ENCODE measurements around the gene FOXP1. TPM values are rescaled to one million over a fixed set of nuclear protein-coding genes. Genes with fewer than 3 reads are reported as not detected.

FOXP1 gene
- total RNA-seq, 1 donor: 195 TPM

DNA sequence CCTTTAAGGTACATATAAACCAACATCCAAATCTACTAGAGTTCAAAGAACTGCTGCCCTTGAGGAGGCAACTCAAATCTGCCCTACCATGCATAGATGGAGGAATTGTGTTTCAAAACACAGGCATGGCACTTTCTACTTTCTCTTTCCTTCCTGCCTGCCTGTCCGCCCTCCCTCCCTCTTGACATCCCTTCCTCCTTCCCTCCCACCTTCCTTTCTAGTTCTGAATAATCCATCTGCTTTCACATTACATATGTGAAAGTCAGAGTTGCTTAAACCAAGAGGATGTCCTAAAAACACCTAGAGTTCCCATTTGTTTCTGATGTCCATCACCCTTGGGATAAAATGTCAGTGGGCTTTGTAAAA is 537.6 kb downstream of the FOXP1 start:
- Histone ChIP-seq H3K27me3 (ENCODE audit: insufficient read depth, low read length) (no peaks in the 10 kb centered on the region), H4K20me1 (ENCODE audit: insufficient read depth, low read length) (peaks cover 3% of the 10 kb centered on the region), H3K9me3 (ENCODE audit: low read depth, low read length) (no peaks in the 10 kb centered on the region), H3K27ac (ENCODE audit: low read depth, low read length) (peak overlapping the region; percentile 5), H3K79me2 (ENCODE audit: insufficient read depth, low read length) (peaks cover 99% of the 10 kb centered on the region), H3K4me2 (ENCODE audit: insufficient read depth, low read length) (no peak overlapping the region), H3K4me1 (ENCODE audit: insufficient read depth, low read length) (peaks cover 15% of the 10 kb centered on the region), H3K36me3 (ENCODE audit: insufficient read depth, low read length) (peaks cover 93% of the 10 kb centered on the region), H2AFZ (ENCODE audit: low read length) (no peak overlapping the region), H3K4me3 (ENCODE audit: insufficient read depth, low read length) (no peak overlapping the region)
- DNase-seq (ENCODE audit: insufficient read length, low spot score, missing footprints): no peak
- no peak for TF ChIP-seq CTCF (IDR thresholded peaks at IDR 0.05; ENCODE audit: extremely low read depth, low read depth, low read length)

DNA sequence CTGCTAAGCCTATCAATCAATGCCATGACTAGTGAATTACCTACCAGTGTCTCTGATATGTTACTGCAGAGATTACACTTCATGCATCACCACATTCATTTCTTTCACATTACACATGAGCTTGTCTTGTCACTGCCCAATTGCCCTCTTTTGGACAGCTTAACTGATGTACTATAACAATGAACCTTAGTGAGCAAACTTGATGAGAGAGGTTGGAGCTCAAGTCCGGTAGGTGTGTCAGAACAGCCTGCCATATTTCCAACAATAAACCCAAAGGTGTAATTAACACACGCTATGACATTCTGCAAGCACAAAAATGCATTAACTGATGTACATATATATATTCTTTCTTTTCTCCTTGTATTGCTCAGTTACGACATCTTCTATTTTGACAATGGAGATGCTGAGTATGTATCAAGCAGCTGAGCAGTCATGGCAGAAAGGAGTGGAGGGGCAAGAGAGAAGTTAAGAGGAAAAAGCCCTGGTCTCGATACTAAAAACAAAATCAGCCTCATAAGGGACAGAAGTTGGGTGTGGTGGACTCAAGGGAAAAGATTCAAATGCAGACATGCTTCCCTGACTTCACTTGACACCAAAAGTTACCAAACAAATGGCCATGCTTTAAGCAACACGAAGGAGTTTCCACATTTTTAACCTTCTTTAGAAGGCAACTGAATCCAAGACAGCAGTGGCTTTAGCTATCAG is 538.2 kb downstream of the FOXP1 start:
- Histone ChIP-seq H3K27ac (ENCODE audit: low read depth, low read length) (no peak overlapping the region), H4K20me1 (ENCODE audit: insufficient read depth, low read length) (peaks cover 3% of the 10 kb centered on the region), H3K79me2 (ENCODE audit: insufficient read depth, low read length) (peaks cover 99% of the 10 kb centered on the region), H3K27me3 (ENCODE audit: insufficient read depth, low read length) (no peaks in the 10 kb centered on the region), H3K4me2 (ENCODE audit: insufficient read depth, low read length) (no peak overlapping the region), H3K4me3 (ENCODE audit: insufficient read depth, low read length) (no peak overlapping the region), H3K9me3 (ENCODE audit: low read depth, low read length) (no peaks in the 10 kb centered on the region), H3K36me3 (ENCODE audit: insufficient read depth, low read length) (peaks cover 93% of the 10 kb centered on the region), H3K4me1 (ENCODE audit: insufficient read depth, low read length) (peaks cover 9% of the 10 kb centered on the region), H2AFZ (ENCODE audit: low read length) (no peak overlapping the region)
- DNase-seq (ENCODE audit: insufficient read length, low spot score, missing footprints): no peak
- TF ChIP-seq CTCF (IDR thresholded peaks at IDR 0.05; ENCODE audit: extremely low read depth, low read depth, low read length): no peak

GRCh38 chr3:71042759-71043158 is 540.8 kb downstream of the FOXP1 start:
- peaks cover 100% of the 10 kb centered on the region for H3K79me2 ChIP-seq (ENCODE audit: insufficient read depth, low read length)
- no peaks in the 10 kb centered on the region for H3K27me3 ChIP-seq (ENCODE audit: insufficient read depth, low read length)
- peaks cover 96% of the 10 kb centered on the region for H3K36me3 ChIP-seq (ENCODE audit: insufficient read depth, low read length)
- no peak overlapping the region for H3K27ac ChIP-seq (ENCODE audit: low read depth, low read length)
- H2AFZ ChIP-seq (ENCODE audit: low read length): no peak overlapping the region
- no peak overlapping the region for H3K4me2 ChIP-seq (ENCODE audit: insufficient read depth, low read length)
- TF ChIP-seq CTCF (IDR thresholded peaks at IDR 0.05; ENCODE audit: extremely low read depth, low read depth, low read length): no peak
- H3K4me1 ChIP-seq (ENCODE audit: insufficient read depth, low read length): no peaks in the 10 kb centered on the region
- no peak overlapping the region for H3K4me3 ChIP-seq (ENCODE audit: insufficient read depth, low read length)
- H4K20me1 ChIP-seq (ENCODE audit: insufficient read depth, low read length): peaks cover 3% of the 10 kb centered on the region
- no peaks in the 10 kb centered on the region for H3K9me3 ChIP-seq (ENCODE audit: low read depth, low read length)
- DNase-seq (ENCODE audit: insufficient read length, low spot score, missing footprints): no peak

DNA sequence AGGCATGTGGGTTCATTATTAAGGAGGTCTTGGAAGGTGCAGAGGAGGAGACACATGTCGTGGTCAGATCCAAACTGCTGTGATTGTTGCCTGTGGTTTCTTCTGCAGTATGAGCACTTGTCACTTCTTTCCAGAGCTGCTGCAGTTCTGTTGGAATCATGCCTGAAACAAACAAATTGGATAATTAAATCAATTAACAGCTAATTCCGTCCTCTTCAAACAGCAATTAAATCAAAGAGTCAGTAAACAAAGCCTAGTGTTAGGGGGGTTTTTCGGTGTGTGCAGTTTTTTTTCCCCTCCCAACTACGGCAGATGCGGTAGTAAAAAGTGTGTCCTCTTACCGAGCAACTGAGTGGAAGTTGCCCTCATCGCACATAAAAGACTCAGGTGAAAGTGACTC is 542.2 kb downstream of the FOXP1 start:
- H3K4me2 ChIP-seq (ENCODE audit: insufficient read depth, low read length): no peak overlapping the region
- H2AFZ ChIP-seq (ENCODE audit: low read length): no peak overlapping the region
- peaks cover 100% of the 10 kb centered on the region for H3K79me2 ChIP-seq (ENCODE audit: insufficient read depth, low read length)
- H3K4me3 ChIP-seq (ENCODE audit: insufficient read depth, low read length): no peak overlapping the region
- no peaks in the 10 kb centered on the region for H3K9me3 ChIP-seq (ENCODE audit: low read depth, low read length)
- peaks cover 2% of the 10 kb centered on the region for H3K4me1 ChIP-seq (ENCODE audit: insufficient read depth, low read length)
- DNase-seq (ENCODE audit: insufficient read length, low spot score, missing footprints): no peak
- peaks cover 7% of the 10 kb centered on the region for H4K20me1 ChIP-seq (ENCODE audit: insufficient read depth, low read length)
- no peak overlapping the region for H3K27ac ChIP-seq (ENCODE audit: low read depth, low read length)
- no peak for TF ChIP-seq CTCF (IDR thresholded peaks at IDR 0.05; ENCODE audit: extremely low read depth, low read depth, low read length)
- no peaks in the 10 kb centered on the region for H3K27me3 ChIP-seq (ENCODE audit: insufficient read depth, low read length)
- H3K36me3 ChIP-seq (ENCODE audit: insufficient read depth, low read length): peaks cover 93% of the 10 kb centered on the region
